K562 (cell line): ENCODE data around the gene GNPAT. TPM values are rescaled to one million over a fixed set of nuclear protein-coding genes. Genes with fewer than 3 reads are reported as not detected.

Experiments used
- ATAC-seq: fragments of 200-7000 bp; cut with Tn5 transposase; 3 replicates; pipeline ENCODE4 v1.9.1; 2020; ENCODE audit warnings: moderate library complexity
- BruUV-seq: library from RNA; stranded (reverse); fragments of 400-500 nt; replicated peaks from 2 replicates; lab custom pipeline; 2021; lab: Mats Ljungman, UMichigan
- CTCF ChIA-PET: fragments of 300-600 bp; formaldehyde crosslinking; extraction: SDS; loops from one replicate; lab custom pipeline; 2021; ENCODE audit warnings: low intra/inter-chr PET ratio; lab: Yijun Ruan, JAX
- POLR2A ChIA-PET: fragments of 300-600, 350-650 bp; sonication (Branson Sonifier 250); formaldehyde crosslinking; extraction: SDS; loops from one replicate; lab custom pipeline; 2021; ENCODE audit warnings: antibody characterized with exemption, inconsistent platforms; lab: Yijun Ruan, JAX
- DNase-seq, 4 experiments: peaks; one replicate each; pipeline versions ENCODE4 v3.0.0 to v3.0.0-alpha.2; 2011 to 2018; ENCODE audit warnings: low spot score in 3 of 4, mixed read lengths in 3 of 4; ENCODE audit errors: extremely low read depth in 1 of 4
- FAIRE-seq: peaks from 2 replicates; lab custom pipeline; 2011; peaks lifted over from hg19 to GRCh38; lab: Jason Lieb, UNC
- H2AFZ ChIP-seq: 2 replicates; pipeline ENCODE4 v1.6.0; 2011; ENCODE audit warnings: low read depth, low read length, control low read depth, inconsistent platforms
- H3K27ac ChIP-seq: fragments of 200-600 bp; 3 replicates; pipeline ENCODE4 v1.8.0; 2011; ENCODE audit warnings: low read depth, mild to moderate bottlenecking, control low read depth, inconsistent platforms, low read length, moderate library complexity, mixed read lengths; ENCODE audit errors: extremely low read depth
- H3K27me3 ChIP-seq, 2 experiments: fragments of 300-600 bp in 1 of 2; 2 replicates in 1 of 2; 3 replicates in 1 of 2; pipeline versions ENCODE4 v1.6.0 to v1.8.0; 2011; ENCODE audit warnings: inconsistent platforms in 2 of 2, low read length in 2 of 2, mild to moderate bottlenecking in 1 of 2, mixed read lengths in 1 of 2, moderate library complexity in 1 of 2; ENCODE audit not compliant: control insufficient read depth in 2 of 2, insufficient read depth in 2 of 2
- H3K36me3 ChIP-seq: fragments of 300-600 bp; 3 replicates; pipeline ENCODE4 v1.8.0; 2011; ENCODE audit warnings: mild to moderate bottlenecking, low read length, inconsistent platforms; ENCODE audit not compliant: control insufficient read depth, insufficient read depth
- H3K4me1 ChIP-seq, 2 experiments: fragments of 200-600 bp in 1 of 2; replicated peaks in 1 of 2; 2 replicates in 1 of 2; 3 replicates in 1 of 2; pipeline versions ENCODE4 v1.5.1 to v1.8.0; 2011; ENCODE audit warnings: inconsistent platforms in 2 of 2, low read length in 2 of 2, mild to moderate bottlenecking in 1 of 2, mixed read lengths in 1 of 2, moderate library complexity in 1 of 2; ENCODE audit not compliant: control insufficient read depth in 2 of 2, insufficient read depth in 2 of 2
- H3K4me2 ChIP-seq: 2 replicates; pipeline ENCODE4 v1.6.1; 2011; ENCODE audit warnings: low read length, control low read depth, inconsistent platforms, mixed read lengths; ENCODE audit not compliant: insufficient read depth
- H3K4me3 ChIP-seq: fragments of 200-600 bp; sonication (generic), shearing (Covaris generic); 2 replicates; pipeline ENCODE4 v1.5.1; 2016; ENCODE audit warnings: control low read depth, inconsistent platforms
- H3K79me2 ChIP-seq: fragments of 200-600 bp; 3 replicates; pipeline ENCODE4 v1.8.0; 2011; ENCODE audit warnings: low read length, inconsistent platforms; ENCODE audit not compliant: control insufficient read depth, insufficient read depth
- H3K9ac ChIP-seq, 2 experiments: 2 replicates each; pipeline versions ENCODE4 v1.6.0 to v1.6.1; 2011; ENCODE audit warnings: low read depth in 2 of 2, low read length in 2 of 2, control low read depth in 1 of 2, inconsistent platforms in 1 of 2, mild to moderate bottlenecking in 1 of 2, mixed read lengths in 1 of 2; ENCODE audit not compliant: insufficient read depth in 1 of 2
- H3K9me1 ChIP-seq: one replicate; pipeline ENCODE4 v1.6.0; 2011; ENCODE audit warnings: inconsistent platforms, mild to moderate bottlenecking, low read length, moderate library complexity; ENCODE audit not compliant: control insufficient read depth, insufficient read depth
- H3K9me3 ChIP-seq: replicated peaks from 2 replicates; pipeline ENCODE4 v1.5.1; 2011; ENCODE audit warnings: low read depth, low read length, inconsistent platforms; ENCODE audit not compliant: control insufficient read depth, insufficient read depth
- H4K20me1 ChIP-seq: replicated peaks from 2 replicates; pipeline ENCODE4 v1.6.1; 2011; ENCODE audit warnings: low read length, inconsistent platforms, mixed read lengths; ENCODE audit not compliant: control insufficient read depth, insufficient read depth
- CUX1 ChIP-seq: fragments of 200-800 bp; sonication (Bioruptor generic); IDR thresholded peaks from 2 replicates; pipeline ENCODE4 v1.6.1; 2016; ENCODE audit warnings: missing genetic modification characterization, missing compliant biosample characterization
- DNMT1 ChIP-seq: fragments of 450-650 bp; IDR thresholded peaks from 2 replicates; pipeline ENCODE4 v1.6.1; 2016; ENCODE audit warnings: antibody characterized with exemption, mild to moderate bottlenecking
- GABPB2 ChIP-seq: fragments of 250-450 bp; sonication (Bioruptor Pico); conservative IDR thresholded peaks from 2 replicates; pipeline ENCODE4 v1.5.1; 2021; ENCODE audit warnings: mild to moderate bottlenecking
- JUNB ChIP-seq: fragments of 450-650 bp; formaldehyde crosslinking; conservative IDR thresholded peaks from 2 replicates; pipeline ENCODE4 v1.4.0; 2020; ENCODE audit warnings: mild to moderate bottlenecking
- MBD1 ChIP-seq: fragments of 250-450 bp; sonication (Bioruptor Pico); IDR thresholded peaks from 2 replicates; pipeline ENCODE4 v1.8.0; 2022; ENCODE audit warnings: inconsistent platforms
- PHB2 ChIP-seq: fragments of 450-650 bp; IDR thresholded peaks from 2 replicates; pipeline ENCODE4 v1.6.1; 2017; ENCODE audit warnings: low read depth
- POU5F1 ChIP-seq: fragments of 150-350 bp; IDR thresholded peaks from 2 replicates; pipeline ENCODE4 v1.6.1; 2014; ENCODE audit warnings: borderline replicate concordance, low read length, low read depth, mild to moderate bottlenecking; ENCODE audit not compliant: partially characterized antibody
- SETDB1 ChIP-seq: IDR thresholded peaks from one replicate; pipeline ENCODE4 v1.6.1; 2012; ENCODE audit warnings: low read length, control low read depth, inconsistent platforms
- SNAPC5 ChIP-seq: fragments of 250-450 bp; sonication (Bioruptor Pico); IDR thresholded peaks from 2 replicates; pipeline ENCODE4 v1.8.0; 2021; ENCODE audit warnings: moderate library complexity, mild to moderate bottlenecking, inconsistent platforms
- SP2 ChIP-seq: IDR thresholded peaks from 2 replicates; pipeline ENCODE4 v1.6.1; 2011; ENCODE audit warnings: mild to moderate bottlenecking, low read depth, low read length, moderate library complexity; ENCODE audit not compliant: poor library complexity, severe bottlenecking; ENCODE audit errors: extremely low read depth
- STAT5B ChIP-seq: fragments of 250-450 bp; sonication (Bioruptor Pico); IDR thresholded peaks from 2 replicates; pipeline ENCODE4 v1.8.0; 2021; ENCODE audit warnings: mild to moderate bottlenecking, inconsistent platforms
- TCF7 ChIP-seq: sonication (generic); IDR thresholded peaks from 2 replicates; pipeline ENCODE4 v1.6.1; 2016; ENCODE audit warnings: antibody characterized with exemption, borderline replicate concordance
- TGIF2 ChIP-seq: sonication (generic); formaldehyde crosslinking; IDR thresholded peaks from 2 replicates; pipeline ENCODE4 v1.8.1; 2022; ENCODE audit warnings: mild to moderate bottlenecking, missing genetic modification reagents, moderate library complexity
- USF1 ChIP-seq: sonication (generic); formaldehyde crosslinking; IDR thresholded peaks from 2 replicates; pipeline ENCODE4 v1.9.0; 2022; ENCODE audit warnings: mild to moderate bottlenecking, missing genetic modification reagents
- YY1 ChIP-seq, 3 experiments: IDR thresholded peaks; 2 replicates each; pipeline ENCODE4 v1.6.1; 2011; ENCODE audit warnings: low read length in 2 of 3, mild to moderate bottlenecking in 2 of 3, moderate library complexity in 2 of 3, borderline replicate concordance in 1 of 3, control low read depth in 1 of 3, low read depth in 1 of 3; ENCODE audit not compliant: insufficient read depth in 3 of 3, insufficient replicate concordance in 2 of 3, control insufficient read depth in 1 of 3, insufficient read length in 1 of 3; ENCODE audit errors: extremely low read depth in 1 of 3
- WGBS: fragments of 100-300 bp; shearing (Covaris generic); methylation state at CpG from one replicate; pipeline ENCODE4 v1.1.6; 2016; ENCODE audit warnings: low coverage, mixed read lengths; ENCODE audit not compliant: insufficient coverage; ENCODE audit errors: missing lambda C conversion rate; 5-methylcytosine and 5-hydroxymethylcytosine counted together
- in situ Hi-C: fragments of 300-500 bp; cut with MboI; formaldehyde crosslinking; loops from 4 replicates; pipeline ENCODE4 v1.15.0; 2018; ENCODE audit warnings: inconsistent platforms, mixed read lengths
- intact Hi-C: fragments of 100-400 bp; cut with micrococcal nuclease; formaldehyde crosslinking; loops from 2 replicates; pipeline ENCODE4 v1.14.2; 2022
- polyA plus RNA-seq, 8 experiments: library from polyadenylated mRNA; depleted of rRNA in 4 of 8; stranded (reverse) in 5 of 8; unstranded in 3 of 8; fragments of >200 nt; fragmentation: Nextera tagmentation in 2 of 8; fragmentation: Illumina TruSeq in 1 of 8; extraction: Ambion mirVana in 2 of 8; extraction: Trizol in 1 of 8; gene quantifications; 2 replicates each; pipeline versions ENCODE4 v1.2.1 to v1.2.3, GENCODE V29; 2011 to 2014; ENCODE audit warnings: inconsistent platforms in 1 of 8, missing spikeins in 1 of 8
- total RNA-seq, 7 experiments: library from RNA; depleted of rRNA in 6 of 7; stranded (reverse); fragments of >200 nt in 6 of 7; fragmentation: Illumina TruSeq in 2 of 7; extraction: Trizol in 2 of 7; gene quantifications; 2 replicates each; pipeline versions ENCODE4 v1.2.1 to v1.2.3, GENCODE V29; 2011 to 2021; ENCODE audit warnings: low replicate concordance in 1 of 7

Gene GNPAT
- total and polyA plus RNA-seq, 9 of the 15 experiments (the other 6 are each of a cell fraction or from before 2014, with no cell fraction given) = 32.1 to 68.8 (median 50.7) TPM

- in situ Hi-C loops = no loop called here
- POLR2A ChIA-PET = interaction anchor here (0.6 to 1.1 kb wide), 2 partner anchors 9 to 630 kb away, joined by 4 read pairs; no protein-coding TSS in a partner anchor
- TF ChIP-seq CUX1 (CRISPR knock-in tag) = no peak
- no peak for TF ChIP-seq USF1 (CRISPR knock-in tag)
- TF ChIP-seq SP2 = no peak
- no peak for TF ChIP-seq PHB2
- TF ChIP-seq DNMT1 = no peak
- TF ChIP-seq TCF7 = no peak
- no peak for TF ChIP-seq YY1 (IDR thresholded peaks at IDR 0.05; ENCODE audit: borderline replicate concordance in 1 of 3, control insufficient read depth in 1 of 3, extremely low read depth in 1 of 3, insufficient read depth in 3 of 3, insufficient read length in 1 of 3, insufficient replicate concordance in 2 of 3, low read depth in 1 of 3, low read length in 2 of 3)
- TF ChIP-seq GABPB2 (CRISPR knock-in tag) = no peak
- TF ChIP-seq MBD1 = no peak
- no peak for TF ChIP-seq SETDB1
- TF ChIP-seq STAT5B = no peak
- TF ChIP-seq JUNB (CRISPR knock-in tag) = no peak
- TF ChIP-seq SNAPC5 (CRISPR knock-in tag) = no peak
- TF ChIP-seq TGIF2 = no peak
- TF ChIP-seq POU5F1 = no peak
Observed at GRCh38 chr1:231209531-231209930, 31.5 kb upstream of the GNPAT start.

More at GRCh38 chr1:231209531-231209930, 31.5 kb upstream of the GNPAT start:
- no peak overlapping the region for H3K4me3 ChIP-seq
- no peak overlapping the region for H3K9ac ChIP-seq
- DNase-seq = no peak
- peaks cover 0 to 6% of the 10 kb centered on the region in 2 experiments; a peak in 1 of 5 replicates for H3K27me3 ChIP-seq
- no TSS peak for BruUV-seq
- no peak overlapping the region for H3K27ac ChIP-seq
- WGBS = 39% methylated on average over 5 of the region's 5 CpGs
- no peak overlapping the region for H2AFZ ChIP-seq
- intact Hi-C loops = no loop called here
- H3K9me3 ChIP-seq = no peaks in the 10 kb centered on the region
- no peak for ATAC-seq
- H3K36me3 ChIP-seq = no peaks in the 10 kb centered on the region
- FAIRE-seq = no peak
- no peak overlapping the region for H3K4me2 ChIP-seq
- peaks cover 0 to 15% of the 10 kb centered on the region in 2 experiments; a peak in 3 of 5 replicates for H3K4me1 ChIP-seq
- H4K20me1 ChIP-seq = no peaks in the 10 kb centered on the region
- H3K9me1 ChIP-seq = no peaks in the 10 kb centered on the region
- CTCF ChIA-PET = no interaction called here
- H3K79me2 ChIP-seq = no peaks in the 10 kb centered on the region
